HCT116 (cell line): ENCODE measurements around the gene DRGX. TPM values are rescaled to one million over a fixed set of nuclear protein-coding genes. Genes with fewer than 3 reads are reported as not detected.

Experiments
- ATAC-seq: fragments of 200-7000 bp; cut with Tn5 transposase; 2 replicates; pipeline ENCODE4 v1.9.1; 2020; ENCODE audit warnings: mild to moderate bottlenecking, moderate library complexity
- BruUV-seq: library from RNA; stranded (reverse); fragments of 400-500 nt; replicated peaks from 2 replicates; lab custom pipeline; 2021; lab: Mats Ljungman, UMichigan
- CTCF ChIA-PET: fragments of 300-600 bp; sonication (Branson Sonifier 250); formaldehyde crosslinking; loops from one replicate; lab custom pipeline; 2021; ENCODE audit warnings: antibody characterized with exemption; lab: Charles Lee
- POLR2A ChIA-PET: fragments of 300-600, 350-600 bp; sonication (Branson Sonifier 250); formaldehyde crosslinking; loops from one replicate; lab custom pipeline; 2021; ENCODE audit warnings: antibody characterized with exemption; lab: Charles Lee
- RAD21 ChIA-PET, 2 experiments: fragments of 300-600 bp; sonication (Branson Sonifier 250); formaldehyde crosslinking; loops; one replicate each; lab custom pipeline; 2023; ENCODE audit warnings: low total read pairs in 2 of 2; ENCODE audit not compliant: uncharacterized antibody in 2 of 2, unreplicated experiment in 2 of 2, low non-redundant PET in 1 of 2; lab: Charles Lee
- DNase-seq: peaks from one replicate; pipeline ENCODE4 v3.0.0-alpha.2; 2010; ENCODE audit warnings: low read depth, low spot score
- H2AFZ ChIP-seq: fragments of 200-600 bp; shearing (Covaris generic), sonication (generic); 2 replicates; pipeline ENCODE4 v1.6.1; 2017; ENCODE audit warnings: low read depth, mixed run types, mixed read lengths, antibody characterized with exemption, low read length; ENCODE audit not compliant: poor library complexity, severe bottlenecking
- H3K27ac ChIP-seq: 2 replicates; pipeline ENCODE4 v1.5.1; 2012; ENCODE audit warnings: low read depth, low read length
- H3K27me3 ChIP-seq: fragments of 200-600 bp; sonication (generic); 2 replicates; pipeline ENCODE4 v1.6.1; 2016; ENCODE audit warnings: mixed run types, low read length, mixed read lengths; ENCODE audit not compliant: insufficient read depth
- H3K36me3 ChIP-seq, 2 experiments: fragments of 200-500 bp in 1 of 2; fragments of 200-600 bp in 1 of 2; sonication (Bioruptor generic) in 1 of 2; sonication (generic) in 1 of 2; 2 replicates each; pipeline versions ENCODE4 v1.5.1 to v1.6.1; 2014 to 2016; ENCODE audit warnings: low read length in 2 of 2, inconsistent platforms in 1 of 2, mixed read lengths in 1 of 2, mixed run types in 1 of 2; ENCODE audit not compliant: insufficient read depth in 2 of 2, control insufficient read depth in 1 of 2
- H3K4me1 ChIP-seq, 2 experiments: fragments of 200-600 bp in 1 of 2; sonication (generic) in 1 of 2; 2 replicates each; pipeline versions ENCODE4 v1.5.1 to v1.6.1; 2012 to 2017; ENCODE audit warnings: low read length in 2 of 2, inconsistent platforms in 1 of 2, mild to moderate bottlenecking in 1 of 2, mixed read lengths in 1 of 2, mixed run types in 1 of 2, moderate library complexity in 1 of 2; ENCODE audit not compliant: insufficient read depth in 2 of 2, control insufficient read depth in 1 of 2
- H3K4me2 ChIP-seq: fragments of 200-600 bp; sonication (generic); 2 replicates; pipeline ENCODE4 v1.6.1; 2017; ENCODE audit warnings: mixed run types, low read length, mixed read lengths
- H3K4me3 ChIP-seq, 2 experiments: fragments of 200-600 bp in 1 of 2; sonication (generic) in 1 of 2; replicated peaks in 1 of 2; 2 replicates each; pipeline ENCODE4 v1.5.1; 2011 to 2016; ENCODE audit warnings: low read length in 2 of 2, control low read depth in 1 of 2, low read depth in 1 of 2, mild to moderate bottlenecking in 1 of 2, mixed read lengths in 1 of 2, mixed run types in 1 of 2
- H3K79me2 ChIP-seq: fragments of 200-600 bp; sonication (generic); 2 replicates; pipeline ENCODE4 v1.6.1; 2017; ENCODE audit warnings: mild to moderate bottlenecking, mixed run types, low read length, moderate library complexity, mixed read lengths; ENCODE audit not compliant: insufficient read depth
- H3K9ac ChIP-seq: fragments of 200-600 bp; sonication (generic); 2 replicates; pipeline ENCODE4 v1.6.1; 2016; ENCODE audit warnings: low read length, mixed read lengths
- H3K9me2 ChIP-seq: fragments of 200-600 bp; sonication (generic), shearing (Covaris generic); 2 replicates; pipeline ENCODE4 v1.6.1; 2017; ENCODE audit warnings: mixed run types, mild to moderate bottlenecking, moderate library complexity; ENCODE audit not compliant: insufficient read depth
- H3K9me3 ChIP-seq, 2 experiments: fragments of 200-500 bp in 1 of 2; fragments of 200-600 bp in 1 of 2; sonication (Bioruptor generic) in 1 of 2; sonication (generic) in 1 of 2; 2 replicates each; pipeline ENCODE4 v1.6.1; 2014 to 2017; ENCODE audit warnings: low read length in 2 of 2, mixed read lengths in 2 of 2, inconsistent platforms in 1 of 2, low read depth in 1 of 2, mild to moderate bottlenecking in 1 of 2, mixed run types in 1 of 2, moderate library complexity in 1 of 2; ENCODE audit not compliant: control insufficient read depth in 1 of 2, insufficient read depth in 1 of 2
- H4K20me1 ChIP-seq: fragments of 200-600 bp; sonication (generic), shearing (Covaris generic); 2 replicates; pipeline ENCODE4 v1.6.1; 2017; ENCODE audit warnings: mixed run types, mild to moderate bottlenecking, moderate library complexity; ENCODE audit not compliant: insufficient read depth
- CEBPB ChIP-seq: IDR thresholded peaks from 2 replicates; pipeline ENCODE4 v1.6.1; 2012; ENCODE audit warnings: low read depth
- ELF1 ChIP-seq: IDR thresholded peaks from 2 replicates; pipeline ENCODE4 v1.6.1; 2012; ENCODE audit warnings: low read depth, borderline replicate concordance
- JUND ChIP-seq: IDR thresholded peaks from 2 replicates; pipeline ENCODE4 v1.6.1; 2012
- POLR2A ChIP-seq: IDR thresholded peaks from 2 replicates; pipeline ENCODE4 v1.7.0; 2011; ENCODE audit warnings: borderline replicate concordance; ENCODE audit not compliant: insufficient read depth, insufficient read length; ENCODE audit errors: extremely low read depth
- POLR2AphosphoS5 ChIP-seq: IDR thresholded peaks from 2 replicates; pipeline ENCODE4 v1.6.1; 2011; ENCODE audit warnings: mild to moderate bottlenecking, low read depth, low read length, moderate library complexity
- RAD21 ChIP-seq: IDR thresholded peaks from 2 replicates; pipeline ENCODE4 v1.6.1; 2012; ENCODE audit warnings: low read depth, mild to moderate bottlenecking
- SP1 ChIP-seq: IDR thresholded peaks from 2 replicates; pipeline ENCODE4 v1.6.1; 2012; ENCODE audit warnings: low read depth
- SRF ChIP-seq: IDR thresholded peaks from 2 replicates; pipeline ENCODE4 v1.6.1; 2012; ENCODE audit warnings: low read depth
- YY1 ChIP-seq: IDR thresholded peaks from 2 replicates; pipeline ENCODE4 v1.6.1; 2011; ENCODE audit warnings: low read length, low read depth, moderate library complexity, mild to moderate bottlenecking; ENCODE audit not compliant: insufficient replicate concordance; ENCODE audit errors: extremely low read depth
- ZFX ChIP-seq: fragments of 450-650 bp; IDR thresholded peaks from 2 replicates; pipeline ENCODE4 v1.6.1; 2017
- ZNF274 ChIP-seq: fragments of 200-500 bp; sonication (Bioruptor generic); IDR thresholded peaks from 2 replicates; pipeline ENCODE4 v1.6.1; 2014; ENCODE audit warnings: mild to moderate bottlenecking, low read depth, low read length, inconsistent platforms
- intact Hi-C: fragments of 100-400 bp; cut with micrococcal nuclease; formaldehyde crosslinking; loops from 2 replicates; pipeline ENCODE4 v1.10.0; 2022
- total RNA-seq: library from RNA; stranded (reverse); gene quantifications from one replicate; pipeline ENCODE4 v1.2.1, GENCODE V29; 2021; ENCODE audit not compliant: unreplicated experiment
- TF ChIP-seq, protein P1 (sequence below): IDR thresholded peaks from 2 replicates; pipeline ENCODE4 v1.6.1; 2011; ENCODE audit warnings: mild to moderate bottlenecking, low read length, moderate library complexity; ENCODE audit not compliant: insufficient replicate concordance; ENCODE audit errors: extremely low read depth
- TF ChIP-seq, protein P2 (sequence below): IDR thresholded peaks from 2 replicates; pipeline ENCODE4 v1.6.1; 2012
- TF ChIP-seq, protein P3 (sequence below): IDR thresholded peaks from 2 replicates; pipeline ENCODE4 v1.6.1; 2012; ENCODE audit warnings: low read depth
- TF ChIP-seq, protein P4 (sequence below), 3 experiments: fragments of 200-600 bp in 1 of 3; sonication (generic) in 1 of 3; IDR thresholded peaks in 2 of 3; conservative IDR thresholded peaks in 1 of 3; 2 replicates each; pipeline ENCODE4 v1.5.1; 2012 to 2017; ENCODE audit warnings: low read depth in 2 of 3, low read length in 2 of 3, antibody characterized with exemption in 1 of 3, borderline replicate concordance in 1 of 3, control low read depth in 1 of 3, mild to moderate bottlenecking in 1 of 3, mixed read lengths in 1 of 3, mixed run types in 1 of 3, moderate library complexity in 1 of 3; ENCODE audit not compliant: insufficient read depth in 1 of 3

DRGX gene
- total RNA-seq, 1 experiment from 2014 or later = not detected

DNA sequence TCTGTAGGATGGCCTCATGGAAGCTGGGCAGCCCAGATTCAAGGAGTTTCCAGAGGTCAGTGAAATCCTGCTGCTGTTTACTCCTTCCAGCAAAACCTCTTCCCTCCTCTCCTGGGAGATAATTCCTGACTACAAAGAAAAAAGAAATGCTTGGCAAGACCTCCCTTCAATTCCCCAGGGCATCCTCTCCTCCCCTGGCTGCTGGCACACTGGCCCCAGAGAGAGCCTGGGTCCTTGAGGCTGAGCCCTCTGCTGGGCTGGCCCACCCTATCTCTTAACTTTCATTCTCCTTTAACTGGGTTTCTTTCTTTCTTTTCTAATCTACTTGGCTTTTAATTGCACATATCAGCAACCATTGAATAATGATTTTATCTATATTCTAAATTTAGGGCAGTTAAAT lies 7.7 kb downstream of the DRGX start (continued):
- TF ChIP-seq, protein P1, sequence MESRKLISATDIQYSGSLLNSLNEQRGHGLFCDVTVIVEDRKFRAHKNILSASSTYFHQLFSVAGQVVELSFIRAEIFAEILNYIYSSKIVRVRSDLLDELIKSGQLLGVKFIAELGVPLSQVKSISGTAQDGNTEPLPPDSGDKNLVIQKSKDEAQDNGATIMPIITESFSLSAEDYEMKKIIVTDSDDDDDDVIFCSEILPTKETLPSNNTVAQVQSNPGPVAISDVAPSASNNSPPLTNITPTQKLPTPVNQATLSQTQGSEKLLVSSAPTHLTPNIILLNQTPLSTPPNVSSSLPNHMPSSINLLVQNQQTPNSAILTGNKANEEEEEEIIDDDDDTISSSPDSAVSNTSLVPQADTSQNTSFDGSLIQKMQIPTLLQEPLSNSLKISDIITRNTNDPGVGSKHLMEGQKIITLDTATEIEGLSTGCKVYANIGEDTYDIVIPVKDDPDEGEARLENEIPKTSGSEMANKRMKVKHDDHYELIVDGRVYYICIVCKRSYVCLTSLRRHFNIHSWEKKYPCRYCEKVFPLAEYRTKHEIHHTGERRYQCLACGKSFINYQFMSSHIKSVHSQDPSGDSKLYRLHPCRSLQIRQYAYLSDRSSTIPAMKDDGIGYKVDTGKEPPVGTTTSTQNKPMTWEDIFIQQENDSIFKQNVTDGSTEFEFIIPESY = no peak
- TF ChIP-seq JUND (no peak), YY1 (no peak)

DNA sequence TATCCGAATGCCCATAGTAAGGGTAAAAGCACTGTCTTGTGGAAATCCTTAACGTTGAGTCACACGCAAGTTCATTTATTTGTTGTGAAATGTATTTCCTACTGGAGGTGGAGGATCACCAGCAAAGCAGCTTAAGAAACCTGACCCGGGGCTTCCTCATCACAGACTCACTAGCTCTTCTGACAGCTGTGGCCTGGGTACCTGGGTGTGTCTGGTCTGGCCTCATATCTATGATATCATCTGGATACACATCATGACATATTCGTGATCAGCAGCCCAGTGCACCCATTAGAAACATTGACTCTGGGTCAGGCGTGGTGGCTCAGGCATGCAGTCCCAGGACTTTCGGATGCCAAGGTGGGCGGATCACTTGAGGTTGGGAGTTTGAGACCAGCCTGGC lies 8.8 kb downstream of the DRGX start:
- H3K9ac ChIP-seq = no peak overlapping the region
- no peak overlapping the region for H3K27ac ChIP-seq
- H3K4me3 ChIP-seq = no peak overlapping the region
- no TSS peak for BruUV-seq
- no peaks in the 10 kb centered on the region for H4K20me1 ChIP-seq
- ChIA-PET RAD21 (no interaction called here), CTCF (no interaction called here), POLR2A (no interaction called here)
- no peak overlapping the region for H2AFZ ChIP-seq
- no peaks in the 10 kb centered on the region for H3K79me2 ChIP-seq
- no peak for DNase-seq
- no peaks in the 10 kb centered on the region for H3K4me1 ChIP-seq
- no peak for ATAC-seq
- H3K4me2 ChIP-seq = no peak overlapping the region
- H3K9me3 ChIP-seq = no peaks in the 10 kb centered on the region
- H3K9me2 ChIP-seq = no peaks in the 10 kb centered on the region
- H3K27me3 ChIP-seq = peaks cover 42% of the 10 kb centered on the region
- H3K36me3 ChIP-seq = no peaks in the 10 kb centered on the region
- intact Hi-C loops = no loop called here
- no peak for TF ChIP-seq ZFX
- no peak for TF ChIP-seq YY1
- TF ChIP-seq JUND = no peak
- TF ChIP-seq ELF1 = no peak
- no peak for TF ChIP-seq POLR2A
- TF ChIP-seq, protein P2, sequence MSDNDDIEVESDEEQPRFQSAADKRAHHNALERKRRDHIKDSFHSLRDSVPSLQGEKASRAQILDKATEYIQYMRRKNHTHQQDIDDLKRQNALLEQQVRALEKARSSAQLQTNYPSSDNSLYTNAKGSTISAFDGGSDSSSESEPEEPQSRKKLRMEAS = no peak
- TF ChIP-seq SRF = no peak
- no peak for TF ChIP-seq SP1
- TF ChIP-seq CEBPB = no peak
- TF ChIP-seq RAD21 = no peak
- TF ChIP-seq ZNF274 = no peak
- no peak for TF ChIP-seq POLR2AphosphoS5
- TF ChIP-seq, protein P3, sequence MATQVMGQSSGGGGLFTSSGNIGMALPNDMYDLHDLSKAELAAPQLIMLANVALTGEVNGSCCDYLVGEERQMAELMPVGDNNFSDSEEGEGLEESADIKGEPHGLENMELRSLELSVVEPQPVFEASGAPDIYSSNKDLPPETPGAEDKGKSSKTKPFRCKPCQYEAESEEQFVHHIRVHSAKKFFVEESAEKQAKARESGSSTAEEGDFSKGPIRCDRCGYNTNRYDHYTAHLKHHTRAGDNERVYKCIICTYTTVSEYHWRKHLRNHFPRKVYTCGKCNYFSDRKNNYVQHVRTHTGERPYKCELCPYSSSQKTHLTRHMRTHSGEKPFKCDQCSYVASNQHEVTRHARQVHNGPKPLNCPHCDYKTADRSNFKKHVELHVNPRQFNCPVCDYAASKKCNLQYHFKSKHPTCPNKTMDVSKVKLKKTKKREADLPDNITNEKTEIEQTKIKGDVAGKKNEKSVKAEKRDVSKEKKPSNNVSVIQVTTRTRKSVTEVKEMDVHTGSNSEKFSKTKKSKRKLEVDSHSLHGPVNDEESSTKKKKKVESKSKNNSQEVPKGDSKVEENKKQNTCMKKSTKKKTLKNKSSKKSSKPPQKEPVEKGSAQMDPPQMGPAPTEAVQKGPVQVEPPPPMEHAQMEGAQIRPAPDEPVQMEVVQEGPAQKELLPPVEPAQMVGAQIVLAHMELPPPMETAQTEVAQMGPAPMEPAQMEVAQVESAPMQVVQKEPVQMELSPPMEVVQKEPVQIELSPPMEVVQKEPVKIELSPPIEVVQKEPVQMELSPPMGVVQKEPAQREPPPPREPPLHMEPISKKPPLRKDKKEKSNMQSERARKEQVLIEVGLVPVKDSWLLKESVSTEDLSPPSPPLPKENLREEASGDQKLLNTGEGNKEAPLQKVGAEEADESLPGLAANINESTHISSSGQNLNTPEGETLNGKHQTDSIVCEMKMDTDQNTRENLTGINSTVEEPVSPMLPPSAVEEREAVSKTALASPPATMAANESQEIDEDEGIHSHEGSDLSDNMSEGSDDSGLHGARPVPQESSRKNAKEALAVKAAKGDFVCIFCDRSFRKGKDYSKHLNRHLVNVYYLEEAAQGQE = no peak
- TF ChIP-seq, protein P1 = no peak
- TF ChIP-seq, protein P4, sequence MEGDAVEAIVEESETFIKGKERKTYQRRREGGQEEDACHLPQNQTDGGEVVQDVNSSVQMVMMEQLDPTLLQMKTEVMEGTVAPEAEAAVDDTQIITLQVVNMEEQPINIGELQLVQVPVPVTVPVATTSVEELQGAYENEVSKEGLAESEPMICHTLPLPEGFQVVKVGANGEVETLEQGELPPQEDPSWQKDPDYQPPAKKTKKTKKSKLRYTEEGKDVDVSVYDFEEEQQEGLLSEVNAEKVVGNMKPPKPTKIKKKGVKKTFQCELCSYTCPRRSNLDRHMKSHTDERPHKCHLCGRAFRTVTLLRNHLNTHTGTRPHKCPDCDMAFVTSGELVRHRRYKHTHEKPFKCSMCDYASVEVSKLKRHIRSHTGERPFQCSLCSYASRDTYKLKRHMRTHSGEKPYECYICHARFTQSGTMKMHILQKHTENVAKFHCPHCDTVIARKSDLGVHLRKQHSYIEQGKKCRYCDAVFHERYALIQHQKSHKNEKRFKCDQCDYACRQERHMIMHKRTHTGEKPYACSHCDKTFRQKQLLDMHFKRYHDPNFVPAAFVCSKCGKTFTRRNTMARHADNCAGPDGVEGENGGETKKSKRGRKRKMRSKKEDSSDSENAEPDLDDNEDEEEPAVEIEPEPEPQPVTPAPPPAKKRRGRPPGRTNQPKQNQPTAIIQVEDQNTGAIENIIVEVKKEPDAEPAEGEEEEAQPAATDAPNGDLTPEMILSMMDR (IDR thresholded peaks at IDR 0.05 in 2 of 3, conservative IDR thresholded peaks at IDR 0.05 in 1 of 3; ENCODE audit: borderline replicate concordance in 1 of 3, insufficient read depth in 1 of 3, low read depth in 2 of 3, low read length in 2 of 3) = no peak
